ENCODE measurements around the gene KLF7. TPM values are rescaled to one million over a fixed set of nuclear protein-coding genes. Genes with fewer than 3 reads are reported as not detected.

The KLF7 gene
- total and polyA plus RNA-seq, 4 donors = 4.4 to 51.8 (median 22.3) TPM

DNA sequence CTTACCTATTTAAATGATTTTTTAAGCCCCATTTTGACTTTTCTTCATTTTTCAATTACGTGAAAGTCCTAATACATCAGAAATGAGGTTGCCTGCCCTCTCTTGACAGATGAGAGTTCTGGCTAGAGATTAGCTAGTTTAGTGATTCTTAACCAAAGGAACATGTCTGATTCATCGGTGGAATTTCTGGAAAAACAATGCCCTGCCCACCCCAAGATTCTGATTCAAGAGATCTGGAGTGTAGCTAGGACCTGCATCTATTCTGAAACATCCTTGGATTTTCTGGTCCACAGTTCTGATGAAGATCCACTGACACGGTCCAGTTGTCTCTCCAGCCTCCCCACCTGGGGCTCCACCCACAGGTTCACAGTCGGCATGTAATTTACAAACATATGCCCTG, 111.2 kb downstream of the KLF7 start:
- Histone ChIP-seq H3K4me1 (ENCODE audit: control insufficient read depth in 5 of 5, insufficient read depth in 5 of 5, low read length in 5 of 5) (no peaks in the 10 kb centered on the region), H3K9me3 (ENCODE audit: control insufficient read depth in 4 of 4, insufficient read depth in 3 of 4, low read length in 3 of 4) (no peaks in the 10 kb centered on the region), H3K9ac (ENCODE audit: insufficient read depth in 1 of 2, low read length in 2 of 2) (no peak overlapping the region), H3K27me3 (ENCODE audit: control insufficient read depth in 3 of 3, insufficient read depth in 3 of 3, low read length in 2 of 3) (no peaks in the 10 kb centered on the region), H3K4me3 (no peak overlapping the region), H3K36me3 (ENCODE audit: control insufficient read depth in 4 of 4, insufficient read depth in 4 of 4, low read length in 4 of 4) (no peaks in the 10 kb centered on the region), H3K27ac (ENCODE audit: low read depth in 1 of 2, low read length in 1 of 2) (no peak overlapping the region)
- 90 to 93% methylated on average over 4 of the region's 4 CpGs for WGBS, 2 donors
- no peak for TF ChIP-seq CTCF (IDR thresholded peaks at IDR 0.05; ENCODE audit: control extremely low read depth, extremely low read depth)
- ATAC-seq (ENCODE audit: insufficient read depth, low FRiP score) (no peak), DNase-seq (no peak)

DNA sequence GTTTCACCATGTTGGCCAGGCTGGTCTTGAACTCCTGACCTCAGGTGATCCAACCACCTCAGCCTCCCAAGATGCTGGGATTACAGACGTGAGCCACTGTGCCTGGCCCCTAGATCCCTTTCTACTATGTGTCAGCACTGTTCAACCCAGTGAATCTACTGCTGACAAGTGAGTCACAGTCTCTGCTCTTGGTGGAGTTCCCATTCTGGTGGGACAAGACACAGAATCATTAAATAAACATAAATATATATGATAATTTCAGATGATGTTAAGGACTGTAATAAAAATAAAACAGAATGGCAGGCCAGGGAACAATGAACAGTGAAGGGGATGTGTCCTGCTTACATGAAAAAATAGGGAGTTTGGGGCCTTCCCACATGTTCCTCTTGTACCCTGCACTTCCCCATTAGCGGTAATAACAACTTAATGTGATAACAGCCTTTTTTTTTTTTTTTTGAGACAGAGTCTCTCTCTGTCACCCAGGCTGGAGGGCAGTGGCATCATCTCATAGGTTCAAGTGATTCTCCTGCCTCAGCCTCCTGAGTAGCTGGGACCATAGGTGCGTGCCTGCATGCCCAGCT, 114.3 kb downstream of the KLF7 start:
- Histone ChIP-seq H3K36me3 (ENCODE audit: control insufficient read depth in 4 of 4, insufficient read depth in 4 of 4, low read length in 4 of 4) (no peaks in the 10 kb centered on the region), H3K4me3 (no peak overlapping the region), H3K27ac (ENCODE audit: low read depth in 1 of 2, low read length in 1 of 2) (no peak overlapping the region), H3K9ac (ENCODE audit: insufficient read depth in 1 of 2, low read length in 2 of 2) (no peak overlapping the region), H3K4me1 (ENCODE audit: control insufficient read depth in 5 of 5, insufficient read depth in 5 of 5, low read length in 5 of 5) (peaks cover 0 to 4% (median 0%) of the 10 kb centered on the region in 5 donors), H3K27me3 (ENCODE audit: control insufficient read depth in 3 of 3, insufficient read depth in 3 of 3, low read length in 2 of 3) (no peaks in the 10 kb centered on the region), H3K9me3 (ENCODE audit: control insufficient read depth in 4 of 4, insufficient read depth in 3 of 4, low read length in 3 of 4) (no peaks in the 10 kb centered on the region)
- WGBS, 2 donors = 62 to 78% methylated on average over 3 of the region's 3 CpGs
- TF ChIP-seq CTCF (IDR thresholded peaks at IDR 0.05; ENCODE audit: control extremely low read depth, extremely low read depth) = no peak
- DNase-seq (no peak), ATAC-seq (ENCODE audit: insufficient read depth, low FRiP score) (no peak)

DNA sequence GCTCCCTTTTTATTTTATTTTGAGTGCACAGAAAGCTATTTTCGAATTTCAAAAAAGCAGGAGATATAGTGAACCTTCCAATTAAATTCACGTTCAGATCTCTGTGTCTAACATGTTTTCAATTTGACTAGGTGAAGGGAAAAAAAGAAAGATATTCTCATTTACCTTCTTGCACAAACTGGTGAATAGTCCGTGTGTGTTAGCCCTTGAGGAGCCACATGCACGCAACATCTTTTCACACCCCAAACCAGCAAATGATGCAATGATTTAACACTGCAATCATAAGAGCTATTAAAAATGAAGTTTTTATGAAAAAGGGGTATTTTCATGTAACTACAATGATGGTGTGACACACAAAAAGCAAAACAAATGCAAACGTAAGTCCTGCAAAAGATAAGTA, 116.6 kb downstream of the KLF7 start:
- Histone ChIP-seq H3K4me3 (no peak overlapping the region), H3K9ac (ENCODE audit: insufficient read depth in 1 of 2, low read length in 2 of 2) (no peak overlapping the region), H3K36me3 (ENCODE audit: control insufficient read depth in 4 of 4, insufficient read depth in 4 of 4, low read length in 4 of 4) (no peaks in the 10 kb centered on the region), H3K9me3 (ENCODE audit: control insufficient read depth in 4 of 4, insufficient read depth in 3 of 4, low read length in 3 of 4) (no peaks in the 10 kb centered on the region), H3K27ac (ENCODE audit: low read depth in 1 of 2, low read length in 1 of 2) (no peak overlapping the region), H3K4me1 (ENCODE audit: control insufficient read depth in 5 of 5, insufficient read depth in 5 of 5, low read length in 5 of 5) (peaks cover 0 to 4% (median 0%) of the 10 kb centered on the region in 5 donors), H3K27me3 (ENCODE audit: control insufficient read depth in 3 of 3, insufficient read depth in 3 of 3, low read length in 2 of 3) (no peaks in the 10 kb centered on the region)
- 65 to 78% methylated on average over 5 of the region's 5 CpGs for WGBS, 2 donors
- DNase-seq (no peak), ATAC-seq (ENCODE audit: insufficient read depth, low FRiP score) (no peak)
- TF ChIP-seq CTCF (IDR thresholded peaks at IDR 0.05; ENCODE audit: control extremely low read depth, extremely low read depth) = no peak

DNA sequence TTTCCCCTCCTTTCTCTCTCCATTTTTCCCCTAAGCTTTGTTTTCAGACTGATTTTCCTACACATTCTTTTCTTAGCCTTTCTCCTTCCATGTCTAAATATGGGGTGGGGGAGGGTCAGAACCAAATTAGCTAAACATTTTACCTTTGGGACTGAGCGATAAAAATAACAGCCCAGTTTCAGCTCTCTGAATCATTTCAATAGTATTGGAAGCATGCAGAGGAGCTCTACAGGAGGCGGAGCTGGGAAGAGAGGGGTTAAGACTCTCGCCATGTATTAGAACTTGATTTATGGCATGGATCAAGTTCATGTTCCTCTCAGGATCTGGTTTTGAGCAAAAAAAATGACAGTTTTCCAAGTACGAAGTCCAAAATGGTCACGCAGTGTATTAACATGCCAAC, 117.3 kb downstream of the KLF7 start:
- peaks cover 0 to 4% (median 0%) of the 10 kb centered on the region in 5 donors for H3K4me1 ChIP-seq (ENCODE audit: control insufficient read depth in 5 of 5, insufficient read depth in 5 of 5, low read length in 5 of 5)
- H3K9me3 ChIP-seq (ENCODE audit: control insufficient read depth in 4 of 4, insufficient read depth in 3 of 4, low read length in 3 of 4) = no peaks in the 10 kb centered on the region
- H3K9ac ChIP-seq (ENCODE audit: insufficient read depth in 1 of 2, low read length in 2 of 2) = no peak overlapping the region
- no peak for TF ChIP-seq CTCF (IDR thresholded peaks at IDR 0.05; ENCODE audit: control extremely low read depth, extremely low read depth)
- 91 to 92% methylated on average over 5 of the region's 5 CpGs for WGBS, 2 donors
- H3K4me3 ChIP-seq = no peak overlapping the region
- H3K27ac ChIP-seq (ENCODE audit: low read depth in 1 of 2, low read length in 1 of 2) = no peak overlapping the region
- H3K36me3 ChIP-seq (ENCODE audit: control insufficient read depth in 4 of 4, insufficient read depth in 4 of 4, low read length in 4 of 4) = no peaks in the 10 kb centered on the region
- H3K27me3 ChIP-seq (ENCODE audit: control insufficient read depth in 3 of 3, insufficient read depth in 3 of 3, low read length in 2 of 3) = no peaks in the 10 kb centered on the region
- no peak for DNase-seq
- ATAC-seq (ENCODE audit: insufficient read depth, low FRiP score) = no peak
